Neural cell (in vitro differentiated cells): ENCODE data around the gene MRTFB. TPM values are rescaled to one million over a fixed set of nuclear protein-coding genes. Genes with fewer than 3 reads are reported as not detected.

Source experiments
- H2AFZ ChIP-seq: fragments of 200-600, 300-800 bp; sonication (generic), shearing (Covaris generic); 2 replicates; pipeline ENCODE4 v1.6.0; 2014; ENCODE audit warnings: low read depth, mild to moderate bottlenecking, antibody characterized with exemption, low read length, moderate library complexity
- H3F3A ChIP-seq: fragments of 200-600 bp; shearing (Covaris generic); 2 replicates; pipeline ENCODE4 v1.6.1; 2016; ENCODE audit warnings: mild to moderate bottlenecking, moderate library complexity, mixed read lengths, antibody characterized with exemption, low read length; ENCODE audit not compliant: insufficient read depth, poor library complexity, severe bottlenecking
- H3K27ac ChIP-seq: fragments of 200-600, 300-800 bp; sonication (generic), shearing (Covaris generic); 2 replicates; pipeline ENCODE4 v1.5.1; 2014; ENCODE audit warnings: mild to moderate bottlenecking, low read length, moderate library complexity
- H3K27me3 ChIP-seq: fragments of 300-800, 200-600 bp; sonication (generic), shearing (Covaris generic); 2 replicates; pipeline ENCODE4 v1.6.0; 2014; ENCODE audit warnings: mild to moderate bottlenecking, low read depth, low read length, moderate library complexity; ENCODE audit not compliant: insufficient read depth
- H3K36me3 ChIP-seq: fragments of 300-800, 200-600 bp; sonication (generic), shearing (Covaris generic); 2 replicates; pipeline ENCODE4 v1.5.1; 2014; ENCODE audit warnings: mild to moderate bottlenecking, antibody characterized with exemption, low read length, moderate library complexity; ENCODE audit not compliant: insufficient read depth
- H3K4me2 ChIP-seq: fragments of 300-800, 200-600 bp; sonication (generic), shearing (Covaris generic); 2 replicates; pipeline ENCODE4 v1.6.0; 2014; ENCODE audit warnings: mild to moderate bottlenecking, low read length
- H3K4me3 ChIP-seq: fragments of 300-800, 200-600 bp; sonication (generic), shearing (Covaris generic); 2 replicates; pipeline ENCODE4 v1.5.1; 2014; ENCODE audit warnings: mild to moderate bottlenecking, low read length, moderate library complexity
- H3K79me2 ChIP-seq: fragments of 200-600 bp; shearing (Covaris generic); replicated peaks from 2 replicates; pipeline ENCODE4 v1.6.0; 2014; ENCODE audit warnings: mild to moderate bottlenecking, low read length, moderate library complexity; ENCODE audit not compliant: insufficient read depth
- H3K9ac ChIP-seq: fragments of 300-800, 200-600 bp; sonication (generic), shearing (Covaris generic); 2 replicates; pipeline ENCODE4 v1.6.1; 2016; ENCODE audit warnings: mild to moderate bottlenecking, low read length, mixed read lengths
- H3K9me2 ChIP-seq: fragments of 200-600 bp; shearing (Covaris generic); 2 replicates; pipeline ENCODE4 v1.6.1; 2016; ENCODE audit warnings: mild to moderate bottlenecking, low read length, mixed read lengths; ENCODE audit not compliant: insufficient read depth
- H3K9me3 ChIP-seq: fragments of 200-600, 300-800 bp; sonication (generic), shearing (Covaris generic); 2 replicates; pipeline ENCODE4 v1.6.1; 2016; ENCODE audit warnings: mild to moderate bottlenecking, mixed run types, low read length, moderate library complexity, mixed read lengths
- H4K20me1 ChIP-seq: fragments of 200-600 bp; shearing (Covaris generic); 2 replicates; pipeline ENCODE4 v1.6.1; 2016; ENCODE audit warnings: mild to moderate bottlenecking, mixed run types; ENCODE audit not compliant: insufficient read depth
- EP300 ChIP-seq: fragments of 450-650 bp; conservative IDR thresholded peaks from 2 replicates; pipeline ENCODE4 v1.6.1; 2014; ENCODE audit warnings: antibody characterized with exemption, mild to moderate bottlenecking, moderate library complexity; ENCODE audit not compliant: poor library complexity, severe bottlenecking
- EZH2 ChIP-seq: fragments of 200-600, 300-800 bp; shearing (Covaris generic), sonication (generic); IDR thresholded peaks from 2 replicates; pipeline ENCODE4 v1.6.1; 2014; ENCODE audit warnings: antibody characterized with exemption, low read length, borderline replicate concordance, mild to moderate bottlenecking; ENCODE audit not compliant: insufficient read depth, poor library complexity, severe bottlenecking
- MXI1 ChIP-seq: fragments of 450-650 bp; conservative IDR thresholded peaks from 2 replicates; pipeline ENCODE4 v1.6.1; 2014; ENCODE audit warnings: antibody characterized with exemption, mild to moderate bottlenecking; ENCODE audit not compliant: poor library complexity, severe bottlenecking
- POLR2AphosphoS5 ChIP-seq: IDR thresholded peaks from 2 replicates; pipeline ENCODE4 v1.6.1; 2012
- RAD21 ChIP-seq: fragments of 450-650 bp; conservative IDR thresholded peaks from 2 replicates; pipeline ENCODE4 v1.6.1; 2014; ENCODE audit warnings: antibody characterized with exemption, mild to moderate bottlenecking, moderate library complexity
- SMC3 ChIP-seq: fragments of 450-650 bp; conservative IDR thresholded peaks from 2 replicates; pipeline ENCODE4 v1.6.1; 2014; ENCODE audit warnings: antibody characterized with exemption, mild to moderate bottlenecking, moderate library complexity; ENCODE audit not compliant: poor library complexity
- TAF1 ChIP-seq: IDR thresholded peaks from 2 replicates; pipeline ENCODE4 v1.6.1; 2012; ENCODE audit warnings: low read depth
- polyA plus RNA-seq: library from polyadenylated mRNA; depleted of rRNA; stranded (reverse); fragments of >200 nt; gene quantifications from 2 replicates; pipeline ENCODE4 v1.2.3, GENCODE V29; 2014
- TF ChIP-seq, protein P1 (sequence below): fragments of 450-650 bp; IDR thresholded peaks from 2 replicates; pipeline ENCODE4 v1.5.1; 2014; ENCODE audit warnings: antibody characterized with exemption, mild to moderate bottlenecking, moderate library complexity; ENCODE audit not compliant: poor library complexity, severe bottlenecking
- TF ChIP-seq, protein P2 (sequence below): IDR thresholded peaks from 2 replicates; pipeline ENCODE4 v1.6.1; 2012; ENCODE audit warnings: borderline replicate concordance

Gene MRTFB
- polyA plus RNA-seq, 1 donor from 2014 or later, result 18.6 TPM

DNA sequence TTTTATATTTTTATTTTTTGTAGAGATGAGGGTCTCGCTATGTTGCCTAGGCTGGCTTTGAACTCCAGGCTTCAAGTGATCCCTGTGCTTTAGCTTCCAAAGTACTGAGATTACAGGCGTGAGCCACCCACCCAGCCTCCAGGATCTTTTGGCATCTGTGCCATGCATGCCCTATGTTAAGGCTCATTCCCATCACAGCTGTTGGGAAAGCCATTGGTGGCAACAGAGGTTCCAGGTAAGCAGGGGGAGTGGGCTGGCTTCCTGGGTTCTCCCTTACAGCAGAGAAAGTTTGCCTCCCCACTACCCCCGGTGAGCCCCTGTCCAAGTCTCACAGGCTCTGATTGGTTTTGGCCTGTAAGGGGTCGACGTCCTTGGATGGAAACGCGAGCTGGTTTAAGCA, 8.9 kb upstream of the MRTFB start:
- Histone ChIP-seq H3K27me3 (no peaks in the 10 kb centered on the region), H3K9me2 (no peaks in the 10 kb centered on the region), H3K36me3 (no peaks in the 10 kb centered on the region), H2AFZ (no peak overlapping the region), H3K79me2 (no peaks in the 10 kb centered on the region), H3K27ac (no peak overlapping the region), H4K20me1 (no peaks in the 10 kb centered on the region), H3K9ac (no peak overlapping the region), H3K4me3 (no peak overlapping the region), H3K4me2 (no peak overlapping the region), H3K9me3 (no peaks in the 10 kb centered on the region), H3F3A (no peaks in the 10 kb centered on the region)
- TF ChIP-seq EZH2 (no peak), TAF1 (no peak), POLR2AphosphoS5 (no peak), EP300 (no peak), SMC3 (no peak), MXI1 (no peak), RAD21 (no peak)
- TF ChIP-seq, protein P1, sequence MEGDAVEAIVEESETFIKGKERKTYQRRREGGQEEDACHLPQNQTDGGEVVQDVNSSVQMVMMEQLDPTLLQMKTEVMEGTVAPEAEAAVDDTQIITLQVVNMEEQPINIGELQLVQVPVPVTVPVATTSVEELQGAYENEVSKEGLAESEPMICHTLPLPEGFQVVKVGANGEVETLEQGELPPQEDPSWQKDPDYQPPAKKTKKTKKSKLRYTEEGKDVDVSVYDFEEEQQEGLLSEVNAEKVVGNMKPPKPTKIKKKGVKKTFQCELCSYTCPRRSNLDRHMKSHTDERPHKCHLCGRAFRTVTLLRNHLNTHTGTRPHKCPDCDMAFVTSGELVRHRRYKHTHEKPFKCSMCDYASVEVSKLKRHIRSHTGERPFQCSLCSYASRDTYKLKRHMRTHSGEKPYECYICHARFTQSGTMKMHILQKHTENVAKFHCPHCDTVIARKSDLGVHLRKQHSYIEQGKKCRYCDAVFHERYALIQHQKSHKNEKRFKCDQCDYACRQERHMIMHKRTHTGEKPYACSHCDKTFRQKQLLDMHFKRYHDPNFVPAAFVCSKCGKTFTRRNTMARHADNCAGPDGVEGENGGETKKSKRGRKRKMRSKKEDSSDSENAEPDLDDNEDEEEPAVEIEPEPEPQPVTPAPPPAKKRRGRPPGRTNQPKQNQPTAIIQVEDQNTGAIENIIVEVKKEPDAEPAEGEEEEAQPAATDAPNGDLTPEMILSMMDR, result no peak
- TF ChIP-seq, protein P2, sequence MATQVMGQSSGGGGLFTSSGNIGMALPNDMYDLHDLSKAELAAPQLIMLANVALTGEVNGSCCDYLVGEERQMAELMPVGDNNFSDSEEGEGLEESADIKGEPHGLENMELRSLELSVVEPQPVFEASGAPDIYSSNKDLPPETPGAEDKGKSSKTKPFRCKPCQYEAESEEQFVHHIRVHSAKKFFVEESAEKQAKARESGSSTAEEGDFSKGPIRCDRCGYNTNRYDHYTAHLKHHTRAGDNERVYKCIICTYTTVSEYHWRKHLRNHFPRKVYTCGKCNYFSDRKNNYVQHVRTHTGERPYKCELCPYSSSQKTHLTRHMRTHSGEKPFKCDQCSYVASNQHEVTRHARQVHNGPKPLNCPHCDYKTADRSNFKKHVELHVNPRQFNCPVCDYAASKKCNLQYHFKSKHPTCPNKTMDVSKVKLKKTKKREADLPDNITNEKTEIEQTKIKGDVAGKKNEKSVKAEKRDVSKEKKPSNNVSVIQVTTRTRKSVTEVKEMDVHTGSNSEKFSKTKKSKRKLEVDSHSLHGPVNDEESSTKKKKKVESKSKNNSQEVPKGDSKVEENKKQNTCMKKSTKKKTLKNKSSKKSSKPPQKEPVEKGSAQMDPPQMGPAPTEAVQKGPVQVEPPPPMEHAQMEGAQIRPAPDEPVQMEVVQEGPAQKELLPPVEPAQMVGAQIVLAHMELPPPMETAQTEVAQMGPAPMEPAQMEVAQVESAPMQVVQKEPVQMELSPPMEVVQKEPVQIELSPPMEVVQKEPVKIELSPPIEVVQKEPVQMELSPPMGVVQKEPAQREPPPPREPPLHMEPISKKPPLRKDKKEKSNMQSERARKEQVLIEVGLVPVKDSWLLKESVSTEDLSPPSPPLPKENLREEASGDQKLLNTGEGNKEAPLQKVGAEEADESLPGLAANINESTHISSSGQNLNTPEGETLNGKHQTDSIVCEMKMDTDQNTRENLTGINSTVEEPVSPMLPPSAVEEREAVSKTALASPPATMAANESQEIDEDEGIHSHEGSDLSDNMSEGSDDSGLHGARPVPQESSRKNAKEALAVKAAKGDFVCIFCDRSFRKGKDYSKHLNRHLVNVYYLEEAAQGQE, result no peak

DNA sequence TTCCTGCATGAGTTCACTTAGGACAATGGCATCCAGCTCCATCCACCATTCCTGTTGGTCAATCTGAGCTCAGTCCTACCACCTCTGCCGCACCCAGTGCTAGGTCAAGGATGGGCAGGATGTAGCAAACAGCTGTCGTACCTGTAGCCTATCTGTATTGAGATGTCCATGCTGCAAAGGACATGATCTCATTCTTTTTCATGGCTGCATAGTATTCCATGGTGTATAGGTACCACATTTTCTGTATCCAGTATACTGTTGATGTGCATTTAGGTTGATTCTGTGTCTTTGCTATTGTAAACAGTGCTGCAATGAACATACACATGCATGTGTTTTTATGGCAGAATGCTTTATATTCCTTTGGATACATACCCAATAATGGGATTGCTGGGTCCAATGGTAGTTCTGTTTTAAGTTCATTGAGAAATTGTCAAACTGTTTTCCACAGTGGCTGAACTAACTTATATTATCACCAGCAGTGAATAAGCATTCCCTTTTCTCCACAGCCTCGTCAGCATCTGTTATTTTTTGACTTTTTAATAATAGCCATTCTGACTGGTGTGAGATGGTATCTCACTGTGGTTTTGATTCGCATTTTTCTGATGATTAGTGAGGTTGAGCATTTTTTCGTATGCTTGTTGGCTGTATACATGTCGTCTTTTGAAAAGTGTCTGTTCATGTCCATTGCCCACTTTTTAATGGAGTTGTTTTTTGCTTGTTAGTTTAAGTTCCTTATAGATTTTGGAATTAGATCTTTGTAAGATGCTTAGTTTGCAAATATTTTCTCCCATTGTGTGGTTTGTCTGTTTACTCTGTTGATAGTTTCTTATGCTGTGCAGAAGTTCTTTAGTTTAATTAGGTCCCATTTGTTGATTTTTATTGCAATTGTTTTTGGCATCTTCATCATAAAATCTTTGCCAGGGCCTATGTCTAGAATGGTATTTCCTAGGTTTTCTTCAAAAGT, 7.2 kb upstream of the MRTFB start:
- H3K27ac ChIP-seq, result no peak overlapping the region
- no peaks in the 10 kb centered on the region for H3K9me2 ChIP-seq
- no peak overlapping the region for H2AFZ ChIP-seq
- H3F3A ChIP-seq, result no peaks in the 10 kb centered on the region
- H3K4me2 ChIP-seq, result no peak overlapping the region
- TF ChIP-seq RAD21 (no peak), POLR2AphosphoS5 (no peak), MXI1 (no peak), EZH2 (no peak)
- TF ChIP-seq, protein P2, result no peak
- TF ChIP-seq, protein P1, result no peak
- no peaks in the 10 kb centered on the region for H3K9me3 ChIP-seq
- H3K27me3 ChIP-seq, result no peaks in the 10 kb centered on the region
- H3K36me3 ChIP-seq, result no peaks in the 10 kb centered on the region
- H4K20me1 ChIP-seq, result no peaks in the 10 kb centered on the region
- H3K79me2 ChIP-seq, result no peaks in the 10 kb centered on the region
- no peak overlapping the region for H3K9ac ChIP-seq
- H3K4me3 ChIP-seq, result no peak overlapping the region
